ENCODE data around the gene UNC50.

- no peak for TF ChIP-seq CTCF (IDR thresholded peaks at IDR 0.05; ENCODE audit: low read length)
- TF ChIP-seq EZH2 (IDR thresholded peaks at IDR 0.05; ENCODE audit: borderline replicate concordance, low read length), result no peak
Observed at GRCh38 chr2:98607741-98608115, 661 bp upstream of the UNC50 start.
